ENCODE data around the gene ZC3H12A. TPM values are rescaled to one million over a fixed set of nuclear protein-coding genes. Genes with fewer than 3 reads are reported as not detected.

ZC3H12A gene
- polyA plus RNA-seq, 3 donors, result 5.2 to 155 (median 5.8) TPM

DNA sequence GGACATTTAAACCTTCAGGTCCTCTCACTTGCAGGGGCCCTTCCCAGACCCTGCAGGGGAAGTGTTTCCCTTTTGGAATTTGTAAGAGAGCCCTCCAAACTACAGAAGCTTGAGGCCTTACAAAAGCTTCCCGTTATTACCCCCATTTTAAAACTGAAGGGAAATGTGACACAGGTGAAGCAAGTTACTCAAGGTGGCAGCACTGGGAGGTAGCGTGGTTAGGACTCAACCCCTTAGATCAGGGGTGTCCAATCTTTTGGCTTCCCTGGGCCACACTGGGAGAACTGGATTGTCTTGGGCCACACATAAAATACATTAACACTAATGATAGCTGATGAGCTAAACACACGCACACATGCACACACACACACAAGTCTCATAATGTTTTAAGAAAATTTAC, 15.8 kb upstream of the ZC3H12A start:
- TF ChIP-seq, protein P1, sequence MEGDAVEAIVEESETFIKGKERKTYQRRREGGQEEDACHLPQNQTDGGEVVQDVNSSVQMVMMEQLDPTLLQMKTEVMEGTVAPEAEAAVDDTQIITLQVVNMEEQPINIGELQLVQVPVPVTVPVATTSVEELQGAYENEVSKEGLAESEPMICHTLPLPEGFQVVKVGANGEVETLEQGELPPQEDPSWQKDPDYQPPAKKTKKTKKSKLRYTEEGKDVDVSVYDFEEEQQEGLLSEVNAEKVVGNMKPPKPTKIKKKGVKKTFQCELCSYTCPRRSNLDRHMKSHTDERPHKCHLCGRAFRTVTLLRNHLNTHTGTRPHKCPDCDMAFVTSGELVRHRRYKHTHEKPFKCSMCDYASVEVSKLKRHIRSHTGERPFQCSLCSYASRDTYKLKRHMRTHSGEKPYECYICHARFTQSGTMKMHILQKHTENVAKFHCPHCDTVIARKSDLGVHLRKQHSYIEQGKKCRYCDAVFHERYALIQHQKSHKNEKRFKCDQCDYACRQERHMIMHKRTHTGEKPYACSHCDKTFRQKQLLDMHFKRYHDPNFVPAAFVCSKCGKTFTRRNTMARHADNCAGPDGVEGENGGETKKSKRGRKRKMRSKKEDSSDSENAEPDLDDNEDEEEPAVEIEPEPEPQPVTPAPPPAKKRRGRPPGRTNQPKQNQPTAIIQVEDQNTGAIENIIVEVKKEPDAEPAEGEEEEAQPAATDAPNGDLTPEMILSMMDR (IDR thresholded peaks at IDR 0.05), result no peak

DNA sequence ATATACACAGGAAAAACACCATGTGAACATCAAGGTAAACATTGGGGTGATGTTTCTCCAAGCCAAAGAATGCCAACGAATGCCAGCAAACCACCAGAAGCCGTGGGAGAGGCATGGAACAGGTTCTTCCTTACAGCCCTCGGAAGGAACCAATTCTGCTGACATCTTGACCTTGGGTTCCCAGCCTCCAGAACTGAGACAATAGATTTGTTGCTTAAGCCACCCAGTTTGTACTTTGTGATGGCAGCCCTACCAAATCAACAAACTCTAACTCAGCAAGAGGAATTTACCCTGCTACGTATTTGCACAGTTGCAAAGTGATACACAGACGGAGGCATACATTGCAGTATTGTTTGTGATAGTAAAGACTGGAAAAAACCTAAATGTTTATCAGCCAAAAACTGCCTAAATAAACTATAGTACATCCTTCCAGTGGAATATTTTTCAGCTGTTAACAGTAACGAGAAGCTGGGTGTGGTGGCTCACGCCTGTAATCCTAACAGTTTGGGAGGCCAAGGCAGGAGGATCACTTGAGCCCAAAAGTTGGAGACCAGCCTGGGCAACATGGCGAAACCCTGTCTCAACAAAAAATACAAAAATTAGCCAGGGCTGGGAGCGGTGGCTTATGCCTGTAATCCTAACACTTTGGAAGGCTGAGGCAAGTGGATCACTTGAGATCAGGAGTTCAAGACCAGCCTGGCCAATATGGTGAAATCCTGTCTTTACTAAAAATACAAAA, 12.5 kb upstream of the ZC3H12A start:
- DNase-seq, result no peak
- H3K36me3 ChIP-seq (replicated peaks in 1 of 2; ENCODE audit: control insufficient read depth in 1 of 2, insufficient read depth in 2 of 2, low read length in 2 of 2), result no peaks in the 10 kb centered on the region
- no peak overlapping the region for H3K4me3 ChIP-seq (replicated peaks in 1 of 3; ENCODE audit: low read depth in 2 of 3, low read length in 3 of 3)
- TF ChIP-seq, protein P1 (IDR thresholded peaks at IDR 0.05), result no peak
- H3K4me1 ChIP-seq (ENCODE audit: control insufficient read depth in 1 of 2, insufficient read depth in 2 of 2, low read length in 2 of 2), result no peaks in the 10 kb centered on the region
- Mint-ChIP-seq H3K4me3 (no peak overlapping the region), H3K27ac (no peak overlapping the region), H3K27me3 (ENCODE audit: low read depth in 3 of 3) (peaks cover 0 to 3% (median 0%) of the 10 kb centered on the region in 3 donors), H3K4me1 (no peaks in the 10 kb centered on the region), H3K9me3 (no peaks in the 10 kb centered on the region), H3K36me3 (peaks cover 0 to 2% of the 10 kb centered on the region in 2 donors)
- no peak overlapping the region for H3K9ac ChIP-seq (ENCODE audit: insufficient read depth, low read length, poor library complexity, severe bottlenecking)
- H2AFZ ChIP-seq (ENCODE audit: insufficient read depth, low read depth, low read length, poor library complexity, severe bottlenecking), result no peak overlapping the region
- no peak overlapping the region for H3K4me2 ChIP-seq (replicated peaks; ENCODE audit: extremely low read depth, low read length, poor library complexity, severe bottlenecking)
- no peaks in the 10 kb centered on the region for H3K9me3 ChIP-seq (replicated peaks in 1 of 2; ENCODE audit: control insufficient read depth in 1 of 2, insufficient read depth in 1 of 2, low read length in 2 of 2)
- H3K27ac ChIP-seq (ENCODE audit: low read depth in 1 of 2, low read length in 2 of 2), result no peak overlapping the region
- 93% methylated on average over 4 of the region's 9 CpGs for WGBS (ENCODE audit: insufficient coverage)
- intact Hi-C loops (cut with micrococcal nuclease), result no loop called here
- H4K20me1 ChIP-seq (ENCODE audit: insufficient read depth, low read length), result no peaks in the 10 kb centered on the region
- H3K27me3 ChIP-seq (ENCODE audit: control insufficient read depth in 2 of 2, insufficient read depth in 2 of 2, low read length in 2 of 2), result no peaks in the 10 kb centered on the region
- H3K79me2 ChIP-seq (ENCODE audit: insufficient read depth, low read length), result no peaks in the 10 kb centered on the region

More for the DNA sequence above, 15.8 kb upstream of the ZC3H12A start:
- Histone ChIP-seq H3K4me1 (ENCODE audit: control insufficient read depth in 1 of 2, insufficient read depth in 2 of 2, low read length in 2 of 2) (peaks cover 10 to 13% of the 10 kb centered on the region in 2 donors), H3K9ac (ENCODE audit: insufficient read depth, low read length, poor library complexity, severe bottlenecking) (no peak overlapping the region), H3K4me3 (replicated peaks in 1 of 3; ENCODE audit: low read depth in 2 of 3, low read length in 3 of 3) (no peak overlapping the region), H3K9me3 (replicated peaks in 1 of 2; ENCODE audit: control insufficient read depth in 1 of 2, insufficient read depth in 1 of 2, low read length in 2 of 2) (no peaks in the 10 kb centered on the region), H4K20me1 (ENCODE audit: insufficient read depth, low read length) (no peaks in the 10 kb centered on the region), H3K79me2 (ENCODE audit: insufficient read depth, low read length) (no peaks in the 10 kb centered on the region), H3K27me3 (ENCODE audit: control insufficient read depth in 2 of 2, insufficient read depth in 2 of 2, low read length in 2 of 2) (no peaks in the 10 kb centered on the region), H2AFZ (ENCODE audit: insufficient read depth, low read depth, low read length, poor library complexity, severe bottlenecking) (no peak overlapping the region), H3K4me2 (replicated peaks; ENCODE audit: extremely low read depth, low read length, poor library complexity, severe bottlenecking) (no peak overlapping the region), H3K27ac (ENCODE audit: low read depth in 1 of 2, low read length in 2 of 2) (no peak overlapping the region), H3K36me3 (replicated peaks in 1 of 2; ENCODE audit: control insufficient read depth in 1 of 2, insufficient read depth in 2 of 2, low read length in 2 of 2) (no peaks in the 10 kb centered on the region)
- Mint-ChIP-seq H3K9me3 (no peaks in the 10 kb centered on the region), H3K27ac (peak overlapping the region in 1 of 7 donors; percentile 30), H3K4me1 (peaks cover 13% of the 10 kb centered on the region), H3K36me3 (peaks cover 0 to 2% of the 10 kb centered on the region in 2 donors), H3K4me3 (no peak overlapping the region), H3K27me3 (ENCODE audit: low read depth in 3 of 3) (peaks cover 0 to 3% (median 0%) of the 10 kb centered on the region in 3 donors)
- WGBS (ENCODE audit: insufficient coverage), result no CpG with 5 or more reads among the region's 3 CpGs
- DNase-seq, result no peak
- intact Hi-C loops (cut with micrococcal nuclease), result loop anchor here (5.0 to 10.0 kb wide), 2 partner anchors 224 to 226 kb away; no protein-coding TSS in a partner anchor

Measured in CD14-positive monocyte (primary cell).